CD4-positive, alpha-beta T cell treated with Interleukin-1 beta for 1 hour (primary cell): ENCODE data around the gene SLC35B3.
A peak's percentile ranks its signal among the peaks of the same experiment; 100 is the strongest.
"Not testable (repeated sequence)": the region's sequence is repeated elsewhere in the genome, so short reads cannot be mapped to it uniquely, and the experiment has no call there.

Source experiments
- DNase-seq, 2 donors: peaks; one replicate each; pipeline ENCODE4 v3.0.0-alpha.2; 2020 to 2022

The SLC35B3 gene

GRCh38 chr6:8435093-8435844, at the start of gene SLC35B3:
Gene SLC35B3, minus strand, starts transcription at chr6:8435545.
- peak; percentile 97 for DNase-seq

- DNase-seq = no peak
Measured at GRCh38 chr6:8483650-8484049, 48.3 kb upstream of the SLC35B3 start.

GRCh38 chr6:8481727-8482126, 46.4 kb upstream of the SLC35B3 start:
- DNase-seq = no peak

- no peak for DNase-seq
Measured at GRCh38 chr6:8478418-8478817, 43.1 kb upstream of the SLC35B3 start.

- no peak for DNase-seq
Measured at GRCh38 chr6:8476656-8477055, 41.3 kb upstream of the SLC35B3 start.

- DNase-seq = no peak
Measured at GRCh38 chr6:8468552-8469356, 33.4 kb upstream of the SLC35B3 start.

- DNase-seq = no peak
Measured at GRCh38 chr6:8462694-8463093, 27.3 kb upstream of the SLC35B3 start.

GRCh38 chr6:8462169-8462568, 26.8 kb upstream of the SLC35B3 start:
- no peak for DNase-seq

GRCh38 chr6:8446391-8446790, 11.0 kb upstream of the SLC35B3 start:
- no peak for DNase-seq

- DNase-seq = not testable (repeated sequence)
Measured at GRCh38 chr6:8445930-8446329, 10.6 kb upstream of the SLC35B3 start.

- no peak for DNase-seq
Measured at GRCh38 chr6:8442150-8442549, 6.8 kb upstream of the SLC35B3 start.

GRCh38 chr6:8441452-8441851, 6.1 kb upstream of the SLC35B3 start:
- no peak for DNase-seq

- DNase-seq = no peak
Measured at GRCh38 chr6:8439601-8440268, 4.4 kb upstream of the SLC35B3 start.

- no peak for DNase-seq
Measured at GRCh38 chr6:8437813-8438212, 2.5 kb upstream of the SLC35B3 start.

- DNase-seq = no peak
Measured at GRCh38 chr6:8436966-8437365, 1.6 kb upstream of the SLC35B3 start.

- no peak for DNase-seq
Measured at GRCh38 chr6:8435845-8436168, 462 bp upstream of the SLC35B3 start.

GRCh38 chr6:8434727-8435092, 635 bp downstream of the SLC35B3 start:
- no peak for DNase-seq

- no peak for DNase-seq
Measured at GRCh38 chr6:8432614-8433013, 2.7 kb downstream of the SLC35B3 start.

- no peak for DNase-seq
Measured at GRCh38 chr6:8429821-8430220, 5.5 kb downstream of the SLC35B3 start.

- not testable (repeated sequence) for DNase-seq
Measured at GRCh38 chr6:8426544-8426943, 8.8 kb downstream of the SLC35B3 start.

GRCh38 chr6:8420031-8420588, 15.2 kb downstream of the SLC35B3 start:
- DNase-seq = no peak

GRCh38 chr6:8415913-8416312, 19.4 kb downstream of the SLC35B3 start:
- no peak for DNase-seq

- DNase-seq = no peak
Measured at GRCh38 chr6:8415280-8415679, 20.1 kb downstream of the SLC35B3 start.

GRCh38 chr6:8414844-8415243, 20.5 kb downstream of the SLC35B3 start:
- no peak for DNase-seq
